SW480 (cell line): ENCODE results near the gene MSMO1.
"Not testable (repeated sequence)": the region's sequence is repeated elsewhere in the genome, so short reads cannot be mapped to it uniquely, and the experiment has no call there.

ENCODE experiments used
- DNase-seq: peaks from one replicate; pipeline ENCODE4 v3.0.0-alpha.2; 2016; ENCODE audit warnings: low spot score

The MSMO1 gene

GRCh38 chr4:165324918-165325304 is 2.6 kb upstream of the MSMO1 start:
- DNase-seq = no peak

- DNase-seq = peak; percentile 54
Observed at GRCh38 chr4:165325732-165326512, 1.5 kb upstream of the MSMO1 start.

- no peak for DNase-seq
Observed at GRCh38 chr4:165326831-165327210, 648 bp upstream of the MSMO1 start.

- DNase-seq = no peak
Observed at GRCh38 chr4:165328101-165328425, 594 bp downstream of the MSMO1 start.

- no peak for DNase-seq
Observed at GRCh38 chr4:165328708-165329107, 1.2 kb downstream of the MSMO1 start.

GRCh38 chr4:165330071-165330470 is 2.6 kb downstream of the MSMO1 start:
- no peak for DNase-seq

- DNase-seq = no peak
Observed at GRCh38 chr4:165330666-165331065, 3.2 kb downstream of the MSMO1 start.

GRCh38 chr4:165331359-165331758 is 3.9 kb downstream of the MSMO1 start:
- no peak for DNase-seq

- no peak for DNase-seq
Observed at GRCh38 chr4:165331823-165332222, 4.4 kb downstream of the MSMO1 start.

GRCh38 chr4:165332502-165332901 is 5.0 kb downstream of the MSMO1 start:
- no peak for DNase-seq

GRCh38 chr4:165335163-165335703 is 7.8 kb downstream of the MSMO1 start:
- no peak for DNase-seq

GRCh38 chr4:165336743-165337142 is 9.3 kb downstream of the MSMO1 start:
- DNase-seq = no peak

GRCh38 chr4:165342340-165342739 is 14.9 kb downstream of the MSMO1 start:
- not testable (repeated sequence) for DNase-seq

- DNase-seq = no peak
Observed at GRCh38 chr4:165343353-165344191, 16.1 kb downstream of the MSMO1 start.

GRCh38 chr4:165345666-165346417 is 18.4 kb downstream of the MSMO1 start:
- DNase-seq = no peak

GRCh38 chr4:165347647-165348569 is 20.4 kb downstream of the MSMO1 start:
- no peak for DNase-seq

GRCh38 chr4:165351359-165352130 is 24.1 kb downstream of the MSMO1 start:
- no peak for DNase-seq

GRCh38 chr4:165355900-165356300 is 28.4 kb downstream of the MSMO1 start:
- no peak for DNase-seq

GRCh38 chr4:165359506-165359905 is 32.0 kb downstream of the MSMO1 start:
- peak; percentile 47 for DNase-seq

- DNase-seq = peak; percentile 26
Observed at GRCh38 chr4:165360041-165360695, 32.7 kb downstream of the MSMO1 start.
